Cardiac fibroblast (primary cell): Measurements from ENCODE around the gene MGLL.

ENCODE experiments used
- DNase-seq, 2 donors: peaks; one replicate each; pipeline versions ENCODE4 v3.0.0 to v3.0.0-alpha.2; 2010; ENCODE audit warnings: low read depth in 2 of 2
- H3K4me3 ChIP-seq, 2 donors: replicated peaks in 1 of 2; 1 replicate in 1 of 2; 2 replicates in 1 of 2; pipeline ENCODE4 v1.5.1; 2011; ENCODE audit warnings: low read depth in 2 of 2, low read length in 2 of 2, mild to moderate bottlenecking in 2 of 2, moderate library complexity in 1 of 2
- CTCF ChIP-seq: IDR thresholded peaks from one replicate; pipeline ENCODE4 v1.5.1; 2011; ENCODE audit warnings: low read depth, mild to moderate bottlenecking, low read length, inconsistent platforms

The MGLL gene

GRCh38 chr3:127723011-127723567 is 99.2 kb downstream of the MGLL start:
- TF ChIP-seq CTCF: no peak
- no peak for DNase-seq

GRCh38 chr3:127722091-127722784 is 100.1 kb downstream of the MGLL start:
- no peak for TF ChIP-seq CTCF
- H3K4me3 ChIP-seq: no peak overlapping the region
- DNase-seq: no peak

More at GRCh38 chr3:127723011-127723567, 99.2 kb downstream of the MGLL start:
- no peak overlapping the region for H3K4me3 ChIP-seq

- H3K4me3 ChIP-seq: no peak overlapping the region
- TF ChIP-seq CTCF: no peak
- no peak for DNase-seq
These were observed 101.1 kb downstream of the MGLL start for GRCh38 chr3:127720985-127721935.

- H3K4me3 ChIP-seq: no peak overlapping the region
- no peak for TF ChIP-seq CTCF
- no peak for DNase-seq
These were observed 102.0 kb downstream of the MGLL start for GRCh38 chr3:127720161-127720823.

GRCh38 chr3:127719369-127719768 is 102.9 kb downstream of the MGLL start:
- no peak overlapping the region for H3K4me3 ChIP-seq
- TF ChIP-seq CTCF: no peak

GRCh38 chr3:127718916-127719290 is 103.4 kb downstream of the MGLL start:
- no peak for DNase-seq
- no peak overlapping the region for H3K4me3 ChIP-seq
- no peak for TF ChIP-seq CTCF

More at GRCh38 chr3:127719369-127719768, 102.9 kb downstream of the MGLL start:
- no peak for DNase-seq
